ENCODE results near the gene SARDH.

DNA sequence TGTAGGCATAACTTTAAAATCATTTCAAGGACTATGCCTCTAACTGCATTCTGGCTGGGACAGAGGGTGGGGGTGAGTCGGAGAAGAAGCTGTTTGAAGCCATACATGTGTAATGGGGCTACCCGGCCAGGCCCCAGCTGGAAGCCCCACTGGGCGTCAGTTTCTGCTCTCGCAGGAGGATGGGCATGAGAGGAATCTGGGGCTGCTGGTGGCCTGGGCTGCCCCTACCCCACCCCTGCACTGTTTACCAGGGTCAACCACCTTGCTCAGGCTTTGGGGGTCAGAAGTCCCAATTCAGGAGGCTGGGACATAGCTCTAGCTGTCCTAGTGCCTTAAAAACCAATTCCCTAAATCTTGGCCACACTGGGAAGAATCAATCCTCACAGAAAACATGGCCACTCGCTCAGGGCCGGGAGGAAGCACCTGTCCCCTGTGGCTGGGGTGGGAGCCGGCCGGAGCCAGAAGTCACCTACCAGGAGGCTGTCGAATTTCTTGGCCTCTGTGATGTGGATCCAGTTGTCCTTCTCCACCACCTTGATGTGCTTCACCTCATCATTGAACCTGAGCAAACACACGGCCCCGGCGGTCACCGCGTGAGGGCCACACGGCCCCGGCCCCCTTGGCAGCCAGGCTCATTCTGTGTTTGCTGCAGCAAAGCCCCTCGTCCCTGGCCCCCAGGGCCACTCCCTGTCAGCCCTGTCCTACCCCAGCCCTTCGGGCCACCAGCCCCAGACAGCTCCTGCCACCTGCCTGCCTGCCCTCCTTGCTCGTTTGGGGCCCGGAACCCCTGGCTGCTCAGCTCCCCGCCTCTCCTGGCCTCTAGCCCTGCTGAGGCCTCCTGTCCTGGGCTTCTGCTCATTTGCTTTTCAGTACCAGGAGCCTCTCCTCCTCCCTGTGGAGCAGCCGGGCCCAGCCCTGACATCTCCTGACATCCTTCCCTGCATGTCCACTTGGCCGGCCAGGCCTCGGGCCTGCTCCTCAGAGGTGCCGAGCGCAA is 33.6 kb upstream of the SARDH start:
- TF ChIP-seq, protein P1, sequence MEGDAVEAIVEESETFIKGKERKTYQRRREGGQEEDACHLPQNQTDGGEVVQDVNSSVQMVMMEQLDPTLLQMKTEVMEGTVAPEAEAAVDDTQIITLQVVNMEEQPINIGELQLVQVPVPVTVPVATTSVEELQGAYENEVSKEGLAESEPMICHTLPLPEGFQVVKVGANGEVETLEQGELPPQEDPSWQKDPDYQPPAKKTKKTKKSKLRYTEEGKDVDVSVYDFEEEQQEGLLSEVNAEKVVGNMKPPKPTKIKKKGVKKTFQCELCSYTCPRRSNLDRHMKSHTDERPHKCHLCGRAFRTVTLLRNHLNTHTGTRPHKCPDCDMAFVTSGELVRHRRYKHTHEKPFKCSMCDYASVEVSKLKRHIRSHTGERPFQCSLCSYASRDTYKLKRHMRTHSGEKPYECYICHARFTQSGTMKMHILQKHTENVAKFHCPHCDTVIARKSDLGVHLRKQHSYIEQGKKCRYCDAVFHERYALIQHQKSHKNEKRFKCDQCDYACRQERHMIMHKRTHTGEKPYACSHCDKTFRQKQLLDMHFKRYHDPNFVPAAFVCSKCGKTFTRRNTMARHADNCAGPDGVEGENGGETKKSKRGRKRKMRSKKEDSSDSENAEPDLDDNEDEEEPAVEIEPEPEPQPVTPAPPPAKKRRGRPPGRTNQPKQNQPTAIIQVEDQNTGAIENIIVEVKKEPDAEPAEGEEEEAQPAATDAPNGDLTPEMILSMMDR (IDR thresholded peaks at IDR 0.05; ENCODE audit: low read depth, low read length, poor library complexity, severe bottlenecking): no peak
- no peak for TF ChIP-seq EZH2phosphoT487 (IDR thresholded peaks at IDR 0.05; ENCODE audit: borderline replicate concordance, low read length)
